ENCODE results near the gene SPEM3. TPM values are rescaled to one million over a fixed set of nuclear protein-coding genes. Genes with fewer than 3 reads are reported as not detected.

The SPEM3 gene
- total RNA-seq, 1 donor from 2014 or later, result not detected

DNA sequence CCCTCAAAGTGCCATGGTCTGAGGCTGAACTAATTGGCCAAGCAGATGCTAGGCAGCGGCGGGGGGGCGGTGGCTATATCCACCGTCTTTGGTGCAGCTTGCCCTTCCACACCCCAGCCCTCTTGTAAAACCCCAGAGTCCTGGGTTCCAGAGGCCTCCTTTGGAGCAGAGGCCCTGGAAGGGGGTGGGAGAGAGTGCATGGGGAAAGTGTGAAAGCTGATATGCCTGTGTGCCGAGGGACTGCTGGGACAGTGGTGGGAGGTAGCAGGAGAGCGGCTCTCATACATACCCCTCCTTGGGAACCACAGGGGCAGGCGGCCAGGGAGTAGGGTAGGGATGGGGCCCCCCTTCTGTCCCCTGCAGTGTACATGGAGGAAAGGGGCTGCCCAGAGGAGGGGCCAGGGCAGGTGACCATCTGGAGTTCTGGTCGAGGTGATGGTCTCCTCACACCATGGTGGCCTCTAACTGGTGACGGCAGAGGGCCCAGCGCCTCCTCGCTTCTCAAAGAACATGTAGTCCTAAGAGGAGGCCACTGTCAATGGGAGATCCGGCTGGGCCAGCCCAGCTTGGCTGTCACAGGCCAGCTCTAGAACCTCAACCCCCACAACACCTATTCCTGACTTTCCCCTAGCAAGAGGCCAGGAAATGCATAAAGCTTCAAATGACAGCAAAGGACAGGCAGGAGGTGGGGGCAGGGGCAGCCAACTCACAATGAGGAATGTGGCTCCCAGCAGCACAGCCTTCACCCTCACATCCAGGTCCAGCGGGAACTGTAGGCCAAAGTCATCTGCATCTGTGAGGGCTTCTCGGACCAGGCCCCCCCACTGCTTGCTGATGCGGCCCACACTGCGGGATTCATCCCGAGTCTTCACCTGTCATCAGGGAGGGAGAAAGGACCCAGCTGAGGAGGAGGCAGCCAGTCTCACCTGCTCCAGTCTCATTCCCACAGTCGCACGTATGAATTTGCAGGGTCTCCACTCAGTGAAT is 38.4 kb upstream of the SPEM3 start:
- Histone ChIP-seq H3K4me3 (no peak overlapping the region), H3K36me3 (peaks cover 0 to 16% of the 10 kb centered on the region in 2 donors), H3K27ac (no peak overlapping the region), H3K9me3 (no peaks in the 10 kb centered on the region), H3K4me1 (peaks cover 18% of the 10 kb centered on the region), H3K27me3 (no peaks in the 10 kb centered on the region)
- intact Hi-C loops (cut with DNase I), result loop anchor here (5.0 kb wide), 1 partner anchor 97 kb away; no protein-coding TSS in a partner anchor
- no peak for DNase-seq (ENCODE audit: extremely low spot score in 2 of 2)
- TF ChIP-seq POLR2AphosphoS5 (IDR thresholded peaks at IDR 0.05; ENCODE audit: insufficient read depth in 1 of 2, low read depth in 1 of 2) (no peak), CTCF (IDR thresholded peaks at IDR 0.05) (no peak), POLR2A (IDR thresholded peaks at IDR 0.05) (no peak)

DNA sequence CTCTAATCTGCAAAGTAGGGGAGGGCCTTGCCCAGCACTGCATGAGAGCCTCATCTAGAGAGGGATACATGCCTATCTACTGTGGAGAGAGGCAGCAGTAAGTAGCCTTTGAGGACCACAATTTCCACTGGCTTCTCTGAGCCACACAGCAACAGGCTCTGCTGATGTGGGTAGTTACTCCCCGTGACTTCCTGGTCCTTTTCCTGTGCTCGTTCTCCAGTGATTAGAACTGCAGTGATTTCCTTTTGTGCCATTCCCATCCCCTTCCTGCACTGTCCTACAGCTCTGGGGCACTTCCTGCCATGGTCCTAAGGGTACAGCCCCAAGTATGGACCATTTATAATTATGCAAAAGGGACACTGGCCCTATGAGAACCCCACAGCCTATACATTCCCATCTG is 37.4 kb upstream of the SPEM3 start:
- Histone ChIP-seq H3K27me3 (no peaks in the 10 kb centered on the region), H3K9me3 (no peaks in the 10 kb centered on the region), H3K4me1 (peaks cover 23% of the 10 kb centered on the region), H3K4me3 (no peak overlapping the region), H3K36me3 (peaks cover 0 to 16% of the 10 kb centered on the region in 2 donors), H3K27ac (no peak overlapping the region)
- TF ChIP-seq CTCF (IDR thresholded peaks at IDR 0.05) (no peak), POLR2A (IDR thresholded peaks at IDR 0.05) (no peak), POLR2AphosphoS5 (IDR thresholded peaks at IDR 0.05; ENCODE audit: insufficient read depth in 1 of 2, low read depth in 1 of 2) (no peak)
- intact Hi-C loops (cut with DNase I), result loop anchor here (5.0 kb wide), 1 partner anchor 96 kb away; no protein-coding TSS in a partner anchor
- no peak for DNase-seq (ENCODE audit: extremely low spot score in 2 of 2)

- no peaks in the 10 kb centered on the region for H3K9me3 ChIP-seq
- TF ChIP-seq POLR2A (IDR thresholded peaks at IDR 0.05) (no peak), CTCF (IDR thresholded peaks at IDR 0.05) (no peak), POLR2AphosphoS5 (IDR thresholded peaks at IDR 0.05; ENCODE audit: insufficient read depth in 1 of 2, low read depth in 1 of 2) (no peak)
- H3K36me3 ChIP-seq, result peaks cover 0 to 16% of the 10 kb centered on the region in 2 donors
- peak overlapping the region; percentile 60 to 94 for H3K4me3 ChIP-seq
- DNase-seq (ENCODE audit: extremely low spot score in 2 of 2), result no peak
- H3K4me1 ChIP-seq, result peaks cover 23% of the 10 kb centered on the region
- H3K27me3 ChIP-seq, result no peaks in the 10 kb centered on the region
- intact Hi-C loops (cut with DNase I), result loop anchor here (5.0 kb wide), 1 partner anchor 94 kb away; no protein-coding TSS in a partner anchor
- H3K27ac ChIP-seq, result peak overlapping the region; percentile 86
Measured at GRCh38 chr17:7392696-7393612, 35.7 kb upstream of the SPEM3 start.

- no peak for DNase-seq (ENCODE audit: extremely low spot score in 2 of 2)
- no peaks in the 10 kb centered on the region for H3K27me3 ChIP-seq
- peak overlapping the region; percentile 86 for H3K27ac ChIP-seq
- H3K9me3 ChIP-seq, result no peaks in the 10 kb centered on the region
- H3K4me1 ChIP-seq, result peaks cover 23% of the 10 kb centered on the region
- no peak for TF ChIP-seq POLR2A (IDR thresholded peaks at IDR 0.05)
- no peak for TF ChIP-seq CTCF (IDR thresholded peaks at IDR 0.05)
- no peak for TF ChIP-seq POLR2AphosphoS5 (IDR thresholded peaks at IDR 0.05; ENCODE audit: insufficient read depth in 1 of 2, low read depth in 1 of 2)
- peaks cover 0 to 13% of the 10 kb centered on the region in 2 donors for H3K36me3 ChIP-seq
- peak overlapping the region; percentile 60 to 94 for H3K4me3 ChIP-seq
- intact Hi-C loops (cut with DNase I), result loop anchor here (5.0 kb wide), 1 partner anchor 93 kb away; no protein-coding TSS in a partner anchor
Measured at GRCh38 chr17:7393613-7394451, 34.8 kb upstream of the SPEM3 start.

Data from vagina (tissue), 2 donors.